ENCODE data around the gene ARMCX2.

- TF ChIP-seq CTCF (IDR thresholded peaks at IDR 0.05) = no peak
- no peak for TF ChIP-seq EZH2 (IDR thresholded peaks at IDR 0.05)
These were observed 23.1 kb upstream of the ARMCX2 start for GRCh38 chrX:101682723-101683122.
